ENCODE data around the gene ZNF169. TPM values are rescaled to one million over a fixed set of nuclear protein-coding genes. Genes with fewer than 3 reads are reported as not detected.
"Not testable (repeated sequence)": the region's sequence is repeated elsewhere in the genome, so short reads cannot be mapped to it uniquely, and the experiment has no call there.

ZNF169 gene
- total RNA-seq, 4 donors from 2014 or later, result 8.9 to 27.3 (median 13.8) TPM

GRCh38 chr9:94300470-94301301, 41.6 kb downstream of the ZNF169 start:
- no peak for TF ChIP-seq CTCF (IDR thresholded peaks at IDR 0.05)
- TF ChIP-seq POLR2A (IDR thresholded peaks at IDR 0.05), result no peak
- no peaks in the 10 kb centered on the region for H3K27me3 ChIP-seq
- no peak overlapping the region for H3K4me3 ChIP-seq (replicated peaks in 1 of 3)
- no peaks in the 10 kb centered on the region for H3K9me3 ChIP-seq
- H3K27ac ChIP-seq, result no peak overlapping the region
- 95 to 99% methylated on average over 18 to 20 of the region's 20 CpGs for WGBS, 2 donors
- H3K4me1 ChIP-seq, result no peaks in the 10 kb centered on the region
- intact Hi-C loops (cut with DNase I), result no loop called here
- no peak for DNase-seq
- no peaks in the 10 kb centered on the region for H3K36me3 ChIP-seq

GRCh38 chr9:94301583-94301982, 42.5 kb downstream of the ZNF169 start:
- Histone ChIP-seq H3K27me3 (no peaks in the 10 kb centered on the region), H3K27ac (no peak overlapping the region), H3K9me3 (no peaks in the 10 kb centered on the region), H3K4me1 (no peaks in the 10 kb centered on the region), H3K36me3 (no peaks in the 10 kb centered on the region), H3K4me3 (replicated peaks in 1 of 3) (no peak overlapping the region)
- no peak for DNase-seq
- no peak for TF ChIP-seq POLR2A (IDR thresholded peaks at IDR 0.05)
- TF ChIP-seq CTCF (IDR thresholded peaks at IDR 0.05), result no peak
- 92% methylated on average over 5 of the region's 5 CpGs for WGBS, 2 donors
- intact Hi-C loops (cut with DNase I), result no loop called here

GRCh38 chr9:94302426-94302825, 43.3 kb downstream of the ZNF169 start:
- TF ChIP-seq POLR2A (IDR thresholded peaks at IDR 0.05) (no peak), CTCF (IDR thresholded peaks at IDR 0.05) (no peak)
- DNase-seq, result no peak
- Histone ChIP-seq H3K9me3 (no peaks in the 10 kb centered on the region), H3K4me1 (no peaks in the 10 kb centered on the region), H3K4me3 (replicated peaks in 1 of 3) (no peak overlapping the region), H3K27me3 (no peaks in the 10 kb centered on the region), H3K36me3 (no peaks in the 10 kb centered on the region), H3K27ac (no peak overlapping the region)
- intact Hi-C loops (cut with DNase I), result no loop called here
- WGBS, 2 donors, result 89 to 90% methylated on average over 4 of the region's 4 CpGs

GRCh38 chr9:94303321-94303720, 44.2 kb downstream of the ZNF169 start:
- no peak overlapping the region for H3K27ac ChIP-seq
- no peaks in the 10 kb centered on the region for H3K27me3 ChIP-seq
- DNase-seq, result no peak
- no peaks in the 10 kb centered on the region for H3K36me3 ChIP-seq
- H3K4me3 ChIP-seq (replicated peaks in 1 of 3), result no peak overlapping the region
- H3K9me3 ChIP-seq, result no peaks in the 10 kb centered on the region
- no peaks in the 10 kb centered on the region for H3K4me1 ChIP-seq
- TF ChIP-seq CTCF (IDR thresholded peaks at IDR 0.05), result no peak
- no peak for TF ChIP-seq POLR2A (IDR thresholded peaks at IDR 0.05)
- intact Hi-C loops (cut with DNase I), result no loop called here

- H3K9me3 ChIP-seq; H3K4me3 ChIP-seq (replicated peaks in 1 of 3); H3K27ac ChIP-seq; DNase-seq; H3K36me3 ChIP-seq; H3K27me3 ChIP-seq; H3K4me1 ChIP-seq; intact Hi-C loops (cut with DNase I): not testable (repeated sequence)
- 87% methylated on average over 3 of the region's 15 CpGs; no CpG with 5 or more reads in 1 of the 2 donors for WGBS, 2 donors
These were observed 56.2 kb downstream of the ZNF169 start for GRCh38 chr9:94315034-94315984.

GRCh38 chr9:94316236-94316635, 57.1 kb downstream of the ZNF169 start:
- H3K36me3 ChIP-seq; H3K4me3 ChIP-seq (replicated peaks in 1 of 3); H3K4me1 ChIP-seq; DNase-seq; H3K9me3 ChIP-seq; intact Hi-C loops (cut with DNase I); H3K27ac ChIP-seq; H3K27me3 ChIP-seq: not testable (repeated sequence)
- whole genome bisulfite sequencing, 2 donors, result no CpG with 5 or more reads among the region's 5 CpGs

GRCh38 chr9:94317949-94318657, 59.0 kb downstream of the ZNF169 start:
- WGBS, 2 donors, result no CpG with 5 or more reads among the region's 10 CpGs
- H3K27ac ChIP-seq; DNase-seq; intact Hi-C loops (cut with DNase I); H3K9me3 ChIP-seq; H3K27me3 ChIP-seq; H3K36me3 ChIP-seq; H3K4me1 ChIP-seq; H3K4me3 ChIP-seq (replicated peaks in 1 of 3): not testable (repeated sequence)
